ENCODE data around the gene ECI2. TPM values are rescaled to one million over a fixed set of nuclear protein-coding genes. Genes with fewer than 3 reads are reported as not detected.

The ECI2 gene
- total and polyA plus RNA-seq, 2 of the 13 experiments (the other 11 are each of a cell fraction or from before 2014, with no cell fraction given): 78.5 to 228 TPM

DNA sequence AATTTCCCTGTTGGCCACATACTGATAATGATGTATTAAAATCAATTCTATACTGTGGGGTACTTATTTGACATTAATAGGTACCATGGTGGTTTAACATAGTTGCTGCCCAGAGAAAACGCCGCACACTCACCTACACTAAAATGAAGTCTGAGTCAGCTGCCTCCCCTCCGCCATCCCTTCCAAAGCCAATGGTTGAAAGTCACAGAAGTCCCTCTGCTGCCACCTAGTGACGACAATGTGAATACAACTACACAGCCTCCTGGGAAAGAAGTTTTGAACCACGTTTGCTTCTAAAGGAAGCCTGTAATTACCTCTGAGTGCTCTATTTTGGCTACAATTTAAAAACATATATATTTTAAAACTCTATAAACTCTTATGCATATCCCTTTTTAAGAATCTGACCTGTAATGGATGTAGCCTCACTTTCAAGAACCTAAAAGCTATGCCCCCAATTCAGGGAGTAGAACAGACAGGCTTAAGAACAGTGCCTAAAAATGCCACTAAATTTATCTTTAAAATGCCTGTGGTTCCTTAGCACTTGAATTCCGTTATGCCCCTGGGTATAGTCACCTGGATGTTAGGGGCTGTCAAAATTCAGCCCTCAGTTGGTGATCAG, 20.6 kb upstream of the ECI2 start (continued):
- no peak for TF ChIP-seq MZF1 (CRISPR knock-in tag; IDR thresholded peaks at IDR 0.05; ENCODE audit: borderline replicate concordance)
- no peak for TF ChIP-seq NR1H2 (CRISPR knock-in tag; IDR thresholded peaks at IDR 0.05; ENCODE audit: borderline replicate concordance, low read depth)
- TF ChIP-seq, protein P1, sequence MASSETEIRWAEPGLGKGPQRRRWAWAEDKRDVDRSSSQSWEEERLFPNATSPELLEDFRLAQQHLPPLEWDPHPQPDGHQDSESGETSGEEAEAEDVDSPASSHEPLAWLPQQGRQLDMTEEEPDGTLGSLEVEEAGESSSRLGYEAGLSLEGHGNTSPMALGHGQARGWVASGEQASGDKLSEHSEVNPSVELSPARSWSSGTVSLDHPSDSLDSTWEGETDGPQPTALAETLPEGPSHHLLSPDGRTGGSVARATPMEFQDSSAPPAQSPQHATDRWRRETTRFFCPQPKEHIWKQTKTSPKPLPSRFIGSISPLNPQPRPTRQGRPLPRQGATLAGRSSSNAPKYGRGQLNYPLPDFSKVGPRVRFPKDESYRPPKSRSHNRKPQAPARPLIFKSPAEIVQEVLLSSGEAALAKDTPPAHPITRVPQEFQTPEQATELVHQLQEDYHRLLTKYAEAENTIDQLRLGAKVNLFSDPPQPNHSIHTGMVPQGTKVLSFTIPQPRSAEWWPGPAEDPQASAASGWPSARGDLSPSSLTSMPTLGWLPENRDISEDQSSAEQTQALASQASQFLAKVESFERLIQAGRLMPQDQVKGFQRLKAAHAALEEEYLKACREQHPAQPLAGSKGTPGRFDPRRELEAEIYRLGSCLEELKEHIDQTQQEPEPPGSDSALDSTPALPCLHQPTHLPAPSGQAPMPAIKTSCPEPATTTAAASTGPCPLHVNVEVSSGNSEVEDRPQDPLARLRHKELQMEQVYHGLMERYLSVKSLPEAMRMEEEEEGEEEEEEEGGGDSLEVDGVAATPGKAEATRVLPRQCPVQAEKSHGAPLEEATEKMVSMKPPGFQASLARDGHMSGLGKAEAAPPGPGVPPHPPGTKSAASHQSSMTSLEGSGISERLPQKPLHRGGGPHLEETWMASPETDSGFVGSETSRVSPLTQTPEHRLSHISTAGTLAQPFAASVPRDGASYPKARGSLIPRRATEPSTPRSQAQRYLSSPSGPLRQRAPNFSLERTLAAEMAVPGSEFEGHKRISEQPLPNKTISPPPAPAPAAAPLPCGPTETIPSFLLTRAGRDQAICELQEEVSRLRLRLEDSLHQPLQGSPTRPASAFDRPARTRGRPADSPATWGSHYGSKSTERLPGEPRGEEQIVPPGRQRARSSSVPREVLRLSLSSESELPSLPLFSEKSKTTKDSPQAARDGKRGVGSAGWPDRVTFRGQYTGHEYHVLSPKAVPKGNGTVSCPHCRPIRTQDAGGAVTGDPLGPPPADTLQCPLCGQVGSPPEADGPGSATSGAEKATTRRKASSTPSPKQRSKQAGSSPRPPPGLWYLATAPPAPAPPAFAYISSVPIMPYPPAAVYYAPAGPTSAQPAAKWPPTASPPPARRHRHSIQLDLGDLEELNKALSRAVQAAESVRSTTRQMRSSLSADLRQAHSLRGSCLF (CRISPR knock-in tag; IDR thresholded peaks at IDR 0.05; ENCODE audit: borderline replicate concordance): no peak
- TF ChIP-seq, protein P2, sequence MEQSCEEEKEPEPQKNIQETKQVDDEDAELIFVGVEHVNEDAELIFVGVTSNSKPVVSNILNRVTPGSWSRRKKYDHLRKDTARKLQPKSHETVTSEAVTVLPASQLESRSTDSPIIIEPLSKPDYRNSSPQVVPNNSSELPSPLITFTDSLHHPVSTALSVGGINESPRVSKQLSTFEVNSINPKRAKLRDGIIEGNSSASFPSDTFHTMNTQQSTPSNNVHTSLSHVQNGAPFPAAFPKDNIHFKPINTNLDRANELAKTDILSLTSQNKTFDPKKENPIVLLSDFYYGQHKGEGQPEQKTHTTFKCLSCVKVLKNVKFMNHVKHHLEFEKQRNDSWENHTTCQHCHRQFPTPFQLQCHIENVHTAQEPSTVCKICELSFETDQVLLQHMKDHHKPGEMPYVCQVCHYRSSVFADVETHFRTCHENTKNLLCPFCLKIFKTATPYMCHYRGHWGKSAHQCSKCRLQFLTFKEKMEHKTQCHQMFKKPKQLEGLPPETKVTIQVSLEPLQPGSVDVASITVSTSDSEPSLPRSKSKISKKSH (CRISPR knock-in tag; IDR thresholded peaks at IDR 0.05; ENCODE audit: borderline replicate concordance): no peak
- no peak for TF ChIP-seq ZNF747 (CRISPR knock-in tag; IDR thresholded peaks at IDR 0.05; ENCODE audit: borderline replicate concordance)
- TF ChIP-seq, protein P3, sequence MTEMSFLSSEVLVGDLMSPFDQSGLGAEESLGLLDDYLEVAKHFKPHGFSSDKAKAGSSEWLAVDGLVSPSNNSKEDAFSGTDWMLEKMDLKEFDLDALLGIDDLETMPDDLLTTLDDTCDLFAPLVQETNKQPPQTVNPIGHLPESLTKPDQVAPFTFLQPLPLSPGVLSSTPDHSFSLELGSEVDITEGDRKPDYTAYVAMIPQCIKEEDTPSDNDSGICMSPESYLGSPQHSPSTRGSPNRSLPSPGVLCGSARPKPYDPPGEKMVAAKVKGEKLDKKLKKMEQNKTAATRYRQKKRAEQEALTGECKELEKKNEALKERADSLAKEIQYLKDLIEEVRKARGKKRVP (CRISPR knock-in tag; IDR thresholded peaks at IDR 0.05): no peak
- no peak for TF ChIP-seq HNRNPH1 (optimal IDR thresholded peaks at IDR 0.05; ENCODE audit: low read depth, low read length)
- TF ChIP-seq, protein P4, sequence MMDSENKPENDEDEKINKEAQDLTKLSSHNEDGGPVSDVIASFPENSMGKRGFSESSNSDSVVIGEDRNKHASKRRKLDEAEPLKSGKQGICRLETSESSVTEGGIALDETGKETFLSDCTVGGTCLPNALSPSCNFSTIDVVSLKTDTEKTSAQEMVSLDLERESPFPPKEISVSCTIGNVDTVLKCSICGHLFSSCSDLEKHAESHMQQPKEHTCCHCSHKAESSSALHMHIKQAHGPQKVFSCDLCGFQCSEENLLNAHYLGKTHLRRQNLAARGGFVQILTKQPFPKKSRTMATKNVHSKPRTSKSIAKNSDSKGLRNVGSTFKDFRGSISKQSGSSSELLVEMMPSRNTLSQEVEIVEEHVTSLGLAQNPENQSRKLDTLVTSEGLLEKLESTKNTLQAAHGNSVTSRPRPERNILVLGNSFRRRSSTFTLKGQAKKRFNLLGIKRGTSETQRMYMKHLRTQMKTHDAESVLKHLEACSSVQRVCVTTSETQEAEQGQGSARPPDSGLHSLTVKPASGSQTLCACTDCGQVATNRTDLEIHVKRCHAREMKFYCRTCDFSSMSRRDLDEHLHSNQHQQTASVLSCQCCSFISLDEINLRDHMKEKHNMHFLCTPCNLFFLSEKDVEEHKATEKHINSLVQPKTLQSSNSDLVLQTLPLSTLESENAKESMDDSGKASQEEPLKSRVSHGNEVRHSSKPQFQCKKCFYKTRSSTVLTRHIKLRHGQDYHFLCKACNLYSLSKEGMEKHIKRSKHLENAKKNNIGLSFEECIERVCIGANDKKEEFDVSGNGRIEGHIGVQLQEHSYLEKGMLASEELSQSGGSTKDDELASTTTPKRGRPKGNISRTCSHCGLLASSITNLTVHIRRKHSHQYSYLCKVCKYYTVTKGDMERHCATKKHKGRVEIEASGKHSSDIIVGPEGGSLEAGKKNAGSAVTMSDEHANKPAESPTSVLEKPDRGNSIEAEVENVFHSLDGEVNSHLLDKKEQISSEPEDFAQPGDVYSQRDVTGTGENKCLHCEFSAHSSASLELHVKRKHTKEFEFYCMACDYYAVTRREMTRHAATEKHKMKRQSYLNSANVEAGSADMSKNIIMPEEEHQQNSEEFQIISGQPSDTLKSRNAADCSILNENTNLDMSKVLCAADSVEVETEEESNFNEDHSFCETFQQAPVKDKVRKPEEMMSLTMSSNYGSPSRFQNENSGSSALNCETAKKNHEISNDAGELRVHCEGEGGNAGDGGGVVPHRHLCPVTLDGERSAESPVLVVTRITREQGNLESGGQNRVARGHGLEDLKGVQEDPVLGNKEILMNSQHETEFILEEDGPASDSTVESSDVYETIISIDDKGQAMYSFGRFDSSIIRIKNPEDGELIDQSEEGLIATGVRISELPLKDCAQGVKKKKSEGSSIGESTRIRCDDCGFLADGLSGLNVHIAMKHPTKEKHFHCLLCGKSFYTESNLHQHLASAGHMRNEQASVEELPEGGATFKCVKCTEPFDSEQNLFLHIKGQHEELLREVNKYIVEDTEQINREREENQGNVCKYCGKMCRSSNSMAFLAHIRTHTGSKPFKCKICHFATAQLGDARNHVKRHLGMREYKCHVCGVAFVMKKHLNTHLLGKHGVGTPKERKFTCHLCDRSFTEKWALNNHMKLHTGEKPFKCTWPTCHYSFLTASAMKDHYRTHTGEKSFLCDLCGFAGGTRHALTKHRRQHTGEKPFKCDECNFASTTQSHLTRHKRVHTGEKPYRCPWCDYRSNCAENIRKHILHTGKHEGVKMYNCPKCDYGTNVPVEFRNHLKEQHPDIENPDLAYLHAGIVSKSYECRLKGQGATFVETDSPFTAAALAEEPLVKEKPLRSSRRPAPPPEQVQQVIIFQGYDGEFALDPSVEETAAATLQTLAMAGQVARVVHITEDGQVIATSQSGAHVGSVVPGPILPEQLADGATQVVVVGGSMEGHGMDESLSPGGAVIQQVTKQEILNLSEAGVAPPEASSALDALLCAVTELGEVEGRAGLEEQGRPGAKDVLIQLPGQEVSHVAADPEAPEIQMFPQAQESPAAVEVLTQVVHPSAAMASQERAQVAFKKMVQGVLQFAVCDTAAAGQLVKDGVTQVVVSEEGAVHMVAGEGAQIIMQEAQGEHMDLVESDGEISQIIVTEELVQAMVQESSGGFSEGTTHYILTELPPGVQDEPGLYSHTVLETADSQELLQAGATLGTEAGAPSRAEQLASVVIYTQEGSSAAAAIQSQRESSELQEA (CRISPR knock-in tag; IDR thresholded peaks at IDR 0.05; ENCODE audit: not compliant biosample characterization): no peak
- TF ChIP-seq ZMAT3 (CRISPR knock-in tag; conservative IDR thresholded peaks at IDR 0.05): no peak
- no peak for TF ChIP-seq SIX1 (CRISPR knock-in tag; IDR thresholded peaks at IDR 0.05; ENCODE audit: borderline replicate concordance)
- no peak for TF ChIP-seq ZNF777 (CRISPR knock-in tag; IDR thresholded peaks at IDR 0.05)
- no peak for TF ChIP-seq ZNF749 (CRISPR knock-in tag; IDR thresholded peaks at IDR 0.05; ENCODE audit: borderline replicate concordance)
- no peak; the same call in 1 of the 2 replicates for TF ChIP-seq CEBPG (CRISPR knock-in tag; IDR thresholded peaks at IDR 0.05)

Measured in HepG2 (cell line).